Stimulated activated CD8-positive, alpha-beta memory T cell treated with anti-CD3 and anti-CD28 coated beads, Interleukin-7, amount 100 ng/mL, for 24 hours (primary cell): ENCODE measurements around the gene MTHFD2L.
A peak's percentile ranks its signal among the peaks of the same experiment; 100 is the strongest.

ENCODE experiments used
- DNase-seq: peaks from one replicate; pipeline ENCODE4 v3.0.0-alpha.2; 2020; ENCODE audit warnings: low read depth

Gene MTHFD2L

GRCh38 chr4:74132944-74133343 is 25.0 kb upstream of the MTHFD2L start:
- DNase-seq: no peak

GRCh38 chr4:74133786-74134499 is 24.0 kb upstream of the MTHFD2L start:
- DNase-seq: peak; percentile 4

- DNase-seq: no peak
Observed at GRCh38 chr4:74134500-74134852, 23.4 kb upstream of the MTHFD2L start.

GRCh38 chr4:74146581-74147129 is 11.3 kb upstream of the MTHFD2L start:
- DNase-seq: no peak

- no peak for DNase-seq
Observed at GRCh38 chr4:74148205-74148604, 9.7 kb upstream of the MTHFD2L start.

- DNase-seq: no peak
Observed at GRCh38 chr4:74152836-74153235, 5.1 kb upstream of the MTHFD2L start.

- no peak for DNase-seq
Observed at GRCh38 chr4:74156521-74156920, 1.4 kb upstream of the MTHFD2L start.

GRCh38 chr4:74157154-74157553 is 764 bp upstream of the MTHFD2L start:
- DNase-seq: no peak

GRCh38 chr4:74158466-74159142 is 686 bp downstream of the MTHFD2L start:
- no peak for DNase-seq

GRCh38 chr4:74159143-74159709 is 1.3 kb downstream of the MTHFD2L start:
- no peak for DNase-seq

GRCh38 chr4:74161666-74162450 is 3.9 kb downstream of the MTHFD2L start:
- no peak for DNase-seq

- no peak for DNase-seq
Observed at GRCh38 chr4:74166135-74166534, 8.2 kb downstream of the MTHFD2L start.

GRCh38 chr4:74166818-74167217 is 8.9 kb downstream of the MTHFD2L start:
- DNase-seq: no peak

GRCh38 chr4:74167585-74167984 is 9.7 kb downstream of the MTHFD2L start:
- DNase-seq: no peak

GRCh38 chr4:74168841-74169240 is 10.9 kb downstream of the MTHFD2L start:
- DNase-seq: no peak

GRCh38 chr4:74173321-74173720 is 15.4 kb downstream of the MTHFD2L start:
- DNase-seq: no peak

GRCh38 chr4:74174421-74174820 is 16.5 kb downstream of the MTHFD2L start:
- DNase-seq: no peak

- DNase-seq: no peak
Observed at GRCh38 chr4:74174941-74175340, 17.0 kb downstream of the MTHFD2L start.

GRCh38 chr4:74175379-74175778 is 17.5 kb downstream of the MTHFD2L start:
- no peak for DNase-seq

- no peak for DNase-seq
Observed at GRCh38 chr4:74178798-74179197, 20.9 kb downstream of the MTHFD2L start.

- DNase-seq: no peak
Observed at GRCh38 chr4:74181219-74181618, 23.3 kb downstream of the MTHFD2L start.

- no peak for DNase-seq
Observed at GRCh38 chr4:74188912-74189311, 31.0 kb downstream of the MTHFD2L start.
